ENCODE measurements around the gene PIGP. TPM values are rescaled to one million over a fixed set of nuclear protein-coding genes. Genes with fewer than 3 reads are reported as not detected.
"Not testable (repeated sequence)": the region's sequence is repeated elsewhere in the genome, so short reads cannot be mapped to it uniquely, and the experiment has no call there.

The PIGP gene
- total RNA-seq, 1 experiment from 2014 or later, result 12.0 TPM

DNA sequence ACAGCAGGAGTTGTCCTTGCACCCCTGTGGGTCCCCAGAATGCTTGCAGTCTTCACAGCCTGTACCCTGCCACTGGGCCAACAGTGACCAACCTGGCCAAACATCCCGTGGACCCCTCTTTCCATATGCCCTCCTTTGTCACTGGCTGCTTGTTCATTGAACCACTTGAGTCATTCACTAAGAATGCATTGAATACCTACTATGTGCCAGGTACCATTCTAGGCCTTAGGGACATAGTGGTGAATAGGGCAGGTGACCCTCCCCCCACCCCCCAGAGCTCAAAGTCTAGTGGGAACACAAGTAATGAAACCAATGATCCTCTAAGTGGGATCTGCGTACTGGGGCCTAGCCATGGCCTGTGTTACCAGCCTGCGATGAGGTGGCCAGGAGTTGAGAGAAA lies 28.2 kb downstream of the PIGP start:
- no peak for DNase-seq (ENCODE audit: low read depth)

DNA sequence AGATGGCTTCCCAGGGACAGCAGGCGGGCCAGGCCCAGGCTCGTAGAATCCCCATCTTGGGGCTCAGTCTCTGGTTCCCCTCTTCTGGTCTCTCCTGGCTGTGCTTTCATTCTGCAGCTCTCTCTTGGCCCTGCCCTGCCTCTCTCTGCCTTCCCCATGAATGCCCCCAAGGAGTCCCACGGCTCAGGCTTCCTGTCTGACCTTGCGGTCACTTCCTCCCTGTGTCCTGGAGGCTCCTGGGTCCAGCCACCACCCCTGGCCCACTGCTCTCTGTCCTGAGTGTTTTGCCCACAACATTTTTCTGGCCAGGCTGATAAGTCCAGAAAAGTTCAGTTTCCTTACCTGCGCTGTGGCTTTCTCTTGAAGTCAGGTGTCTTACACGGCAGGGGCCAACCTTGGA lies 29.1 kb downstream of the PIGP start:
- DNase-seq (ENCODE audit: low read depth), result no peak

DNA sequence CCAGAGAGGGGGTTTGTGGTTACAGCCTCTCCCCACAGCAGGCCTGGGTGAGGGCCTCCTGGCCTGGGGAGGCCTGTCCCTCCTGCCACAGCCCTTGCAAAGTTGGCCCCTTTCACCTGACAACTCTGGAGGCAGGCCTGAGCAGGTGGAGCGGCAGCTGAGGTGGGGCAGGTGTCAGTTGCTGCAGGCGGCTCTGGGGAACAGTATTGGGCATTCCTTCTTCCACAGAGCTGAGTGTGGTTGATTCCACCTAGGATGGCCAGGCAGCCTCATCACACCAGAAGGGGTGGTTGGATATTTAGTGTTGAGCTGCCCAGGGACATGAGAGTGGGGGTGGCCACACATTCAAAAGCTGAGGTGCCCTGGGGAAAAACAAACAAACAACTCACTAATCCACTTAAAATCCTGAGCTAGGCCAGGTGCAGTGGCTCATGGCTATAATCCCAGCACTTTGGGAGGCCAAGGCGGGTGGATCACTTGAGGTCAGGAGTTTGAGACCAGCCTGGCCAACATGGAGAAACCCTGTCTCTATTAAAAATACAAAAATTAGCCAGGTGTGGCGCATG lies 31.1 kb downstream of the PIGP start:
- no peak for DNase-seq (ENCODE audit: low read depth)

DNA sequence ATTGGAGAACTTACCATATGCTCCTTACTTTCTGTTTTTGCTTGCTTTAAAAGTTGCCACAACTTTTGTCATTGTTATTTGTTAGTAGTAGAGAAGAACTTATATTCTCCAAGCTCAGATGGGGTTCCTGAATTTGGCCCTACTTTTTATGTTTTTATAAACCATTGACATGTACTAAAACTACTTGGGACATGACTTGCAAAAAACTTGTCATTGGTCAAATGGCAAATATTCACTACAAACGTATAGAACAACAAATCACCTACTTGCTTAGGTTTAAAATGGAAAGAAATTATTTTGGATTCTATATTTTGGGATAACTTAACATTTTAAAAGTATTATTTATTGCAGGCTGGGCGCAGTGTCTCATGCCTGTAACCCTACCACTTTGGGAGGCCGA lies 32.7 kb downstream of the PIGP start:
- no peak for DNase-seq (ENCODE audit: low read depth)

DNA sequence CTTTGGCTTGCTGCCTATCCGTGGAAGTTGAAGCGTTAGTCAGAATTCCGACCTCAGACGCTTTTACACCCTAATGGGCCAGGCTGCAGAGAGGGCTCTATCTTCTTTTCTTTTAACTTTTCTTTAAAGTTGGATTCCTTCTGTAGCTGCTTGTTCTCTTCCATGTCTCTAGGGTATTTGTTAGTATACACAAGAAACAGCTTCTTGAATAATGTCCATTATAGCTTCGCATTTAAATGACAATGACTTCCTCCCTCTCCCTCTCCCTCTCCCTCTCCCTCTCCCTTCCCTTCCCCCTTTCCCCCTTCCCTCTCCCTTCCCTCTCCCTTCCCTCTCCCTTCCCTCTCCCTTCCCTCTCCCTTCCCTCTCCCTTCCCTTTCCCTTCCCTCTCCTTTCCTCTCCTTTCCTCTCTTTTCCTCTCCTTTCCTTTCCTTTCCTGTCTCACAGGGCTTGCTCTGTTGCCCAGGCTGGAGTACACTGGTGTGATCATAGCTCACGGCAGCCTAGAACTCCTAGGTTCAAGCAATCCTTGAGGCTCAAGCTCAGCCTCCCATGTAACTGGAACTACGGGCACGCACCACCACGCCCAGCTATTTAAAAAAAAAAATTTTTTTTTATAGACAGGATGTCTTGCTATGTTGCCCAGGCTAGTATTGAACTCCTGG lies 33.3 kb downstream of the PIGP start:
- no peak for DNase-seq (ENCODE audit: low read depth)

DNA sequence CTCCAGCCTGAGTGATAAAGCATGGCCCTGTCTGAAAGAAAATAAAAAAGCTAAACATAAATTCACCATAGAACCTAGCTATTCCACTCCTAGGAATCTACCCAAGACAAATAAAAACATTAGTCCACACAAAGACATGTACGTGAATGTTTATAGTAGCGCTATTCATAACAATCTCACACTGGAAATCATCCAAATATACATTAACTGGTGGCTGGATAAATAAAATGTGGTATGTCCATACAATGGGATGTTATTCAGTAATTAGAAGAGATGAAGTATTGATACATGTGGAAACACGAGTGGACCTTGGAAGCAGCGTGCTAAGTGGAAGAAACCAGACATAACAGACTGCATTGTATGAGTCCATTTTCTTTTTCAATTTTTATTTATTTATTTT lies 36.7 kb downstream of the PIGP start:
- no peak for DNase-seq (ENCODE audit: low read depth)

DNA sequence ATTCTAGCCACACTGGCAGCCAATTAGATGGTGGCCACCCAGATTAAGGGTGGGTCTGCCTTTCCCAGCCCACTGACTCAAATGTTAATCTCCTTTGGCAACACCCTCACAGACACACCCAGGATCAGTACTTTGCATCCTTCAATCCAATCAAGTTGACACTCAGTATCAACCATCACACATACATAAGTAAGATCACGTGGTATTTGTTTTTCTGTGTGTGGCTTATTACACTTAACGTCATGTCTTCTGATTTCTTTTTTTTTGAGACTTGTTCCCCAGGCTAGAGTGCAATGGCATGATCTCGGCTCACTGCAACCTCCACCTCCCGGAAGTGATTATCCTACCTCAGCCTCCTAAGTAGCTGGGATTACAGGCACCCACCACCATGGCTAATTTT lies 38.5 kb downstream of the PIGP start:
- not testable (repeated sequence) for DNase-seq (ENCODE audit: low read depth)

DNA sequence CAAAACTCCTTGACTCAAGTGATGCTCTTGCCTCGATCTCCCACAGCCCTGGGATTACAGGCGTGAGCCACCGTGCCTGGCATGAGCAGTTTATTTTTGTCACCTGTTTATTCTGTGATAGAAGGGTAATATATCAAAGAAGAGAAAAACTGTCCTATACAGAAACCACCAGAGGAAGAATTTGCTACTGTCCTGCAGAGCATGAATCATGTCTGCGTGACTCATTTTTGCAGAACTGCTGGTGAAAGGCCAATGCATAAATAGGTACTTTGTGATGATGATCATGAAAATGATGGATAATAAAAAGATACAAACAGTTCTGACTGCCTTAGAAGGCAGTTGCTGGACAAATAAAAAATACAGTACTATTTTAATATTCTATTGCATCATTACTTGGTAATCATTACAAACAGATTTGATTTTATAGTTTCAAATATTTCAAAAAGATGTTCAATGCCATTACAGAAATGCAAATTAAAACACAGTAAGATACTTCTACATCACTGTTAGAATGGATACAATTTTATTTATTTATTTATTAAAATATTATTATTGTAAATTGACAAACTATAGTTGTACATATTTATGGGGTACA lies 39.9 kb downstream of the PIGP start:
- peak; percentile 70 for DNase-seq (ENCODE audit: low read depth)

DNA sequence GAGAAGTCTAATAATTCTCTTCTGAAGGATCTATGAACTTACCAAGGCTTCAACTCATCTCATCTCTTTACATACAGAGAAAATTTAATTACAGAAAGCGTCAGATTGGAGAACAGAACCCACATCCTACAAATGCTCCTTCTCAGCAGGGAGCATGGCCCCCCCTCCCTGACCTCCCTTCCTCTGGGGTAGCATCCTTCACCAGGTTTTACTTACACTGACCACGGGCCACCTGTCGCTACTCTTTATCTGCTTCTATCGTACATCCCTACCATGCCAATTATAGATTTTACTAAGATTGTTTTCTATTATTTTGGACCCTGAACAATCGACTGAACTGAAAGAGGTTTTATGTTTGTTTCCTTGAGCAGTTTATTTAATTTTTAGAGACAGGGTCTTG lies 40.6 kb downstream of the PIGP start:
- no peak for DNase-seq (ENCODE audit: low read depth)

DNA sequence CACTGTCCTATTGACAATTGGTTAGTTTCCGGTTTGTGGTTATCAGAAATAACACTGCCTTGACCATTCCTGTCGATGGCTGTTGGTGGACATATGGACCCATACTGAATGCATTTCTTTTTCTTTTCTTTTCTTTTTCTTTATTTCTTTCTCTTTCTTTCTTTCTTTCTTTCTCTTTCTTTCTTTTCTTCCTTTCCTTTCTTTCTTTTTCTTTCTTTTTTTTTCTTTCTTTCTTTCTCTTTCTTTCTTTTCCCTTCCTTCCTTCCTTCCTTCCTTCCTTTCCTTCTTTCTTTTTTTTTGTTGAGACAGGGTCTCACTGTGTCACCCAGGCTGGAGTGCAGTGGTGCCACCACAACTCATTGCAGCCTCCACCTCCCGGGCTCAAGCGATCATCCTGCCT lies 42.0 kb downstream of the PIGP start:
- no peak for DNase-seq (ENCODE audit: low read depth)

DNA sequence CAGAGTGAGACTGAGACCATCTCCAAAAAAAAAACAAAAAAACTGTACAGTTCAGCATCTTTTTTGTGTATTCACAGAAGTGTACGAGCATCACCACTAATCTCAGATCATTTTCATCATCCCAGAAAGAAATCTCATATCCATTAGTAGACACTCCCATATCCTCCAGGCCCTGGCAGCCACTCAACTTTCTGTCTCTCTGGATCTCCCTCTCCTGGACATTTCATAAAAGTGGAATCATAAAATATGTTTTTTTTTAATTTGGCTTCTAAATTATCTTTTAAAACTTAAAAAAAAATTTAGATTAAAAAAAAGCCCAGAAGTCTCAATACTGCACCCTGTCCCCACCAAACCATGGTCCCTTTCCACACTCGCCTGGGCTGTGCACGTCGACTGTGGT lies 44.3 kb downstream of the PIGP start:
- no peak for DNase-seq (ENCODE audit: low read depth)

DNA sequence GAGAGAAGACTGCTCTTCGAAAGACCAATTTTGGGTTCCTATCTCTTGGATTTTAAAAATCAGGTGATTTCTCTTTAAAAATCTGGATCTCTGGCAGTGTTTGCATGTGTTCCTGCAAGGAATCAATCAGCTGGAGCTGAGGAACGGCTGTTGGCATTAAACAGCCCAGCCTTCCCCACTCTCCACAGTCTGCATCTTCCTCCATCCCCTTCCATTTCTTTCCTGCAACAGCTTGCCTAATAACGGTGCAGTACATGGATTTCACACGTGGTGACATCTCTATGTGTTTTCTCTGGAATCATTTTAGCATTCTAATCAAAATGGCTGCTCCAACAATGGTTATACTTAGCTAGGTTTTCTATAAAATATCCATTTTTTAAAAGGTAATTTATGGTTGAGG lies 46.4 kb downstream of the PIGP start:
- no peak for DNase-seq (ENCODE audit: low read depth)

DNA sequence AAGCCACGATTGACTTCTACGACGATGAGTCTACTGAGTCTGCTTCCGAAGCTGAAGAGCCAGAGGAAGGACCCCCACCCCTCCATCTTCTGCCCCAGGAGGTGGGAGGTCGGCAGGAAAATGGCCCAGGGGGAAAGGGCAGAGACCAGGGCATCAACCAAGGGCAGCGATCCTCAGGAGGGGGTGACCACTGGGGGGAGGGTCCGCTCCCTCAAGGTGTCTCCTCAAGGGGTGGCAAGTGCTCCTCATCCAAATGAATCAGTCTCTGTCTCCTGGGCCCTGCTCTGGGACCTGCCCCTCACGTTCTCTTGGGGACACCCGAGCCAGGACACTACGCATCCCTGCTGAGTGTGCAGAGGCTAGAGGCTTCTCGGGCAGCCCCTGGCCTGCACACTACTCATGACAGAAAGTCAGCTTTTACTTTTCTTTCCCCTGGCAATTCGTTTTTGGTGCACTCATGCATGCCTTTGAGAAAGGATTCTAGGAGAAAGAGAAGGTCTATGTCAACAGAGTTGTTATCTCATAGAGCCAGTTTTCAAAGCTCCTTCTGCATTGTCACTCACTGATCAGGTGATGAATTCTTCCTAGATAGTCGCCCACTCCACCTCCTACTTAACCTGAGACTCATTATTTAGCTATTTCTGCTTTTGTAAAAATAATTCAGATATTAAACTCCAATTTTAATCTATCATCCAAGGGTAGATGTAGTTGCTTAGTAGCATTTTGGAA lies 54.8 kb downstream of the PIGP start:
- DNase-seq (ENCODE audit: low read depth), result no peak

Other genes starting within 250 kb of the PIGP start
- 27.0 and 33.1 TPM in 2 replicates for gene HLCS, start 106.4 kb downstream of the PIGP start, total RNA-seq (2014; rRNA removed; shearing (Covaris generic))
- gene RIPPLY3, start 66.4 kb downstream of the PIGP start, total RNA-seq (2014; rRNA removed; shearing (Covaris generic)), result 0.57 TPM in 1 of 2 replicates, not detected in the other
- 64.1 and 73.2 TPM in 2 replicates for gene TTC3, start 183 bp upstream of the PIGP start, total RNA-seq (2014; rRNA removed; shearing (Covaris generic))
- gene VPS26C, start 194.3 kb upstream of the PIGP start, total RNA-seq (2014; rRNA removed; shearing (Covaris generic)), result 58.0 and 60.5 TPM in 2 replicates

All from Daoy (cell line).